Measurements from ENCODE around the gene SLC34A3. TPM values are rescaled to one million over a fixed set of nuclear protein-coding genes. Genes with fewer than 3 reads are reported as not detected.
A peak's percentile ranks its signal among the peaks of the same experiment; 100 is the strongest.
"Not testable (repeated sequence)": the region's sequence is repeated elsewhere in the genome, so short reads cannot be mapped to it uniquely, and the experiment has no call there.

SLC34A3 gene
- total and polyA plus RNA-seq, 3 experiments from 2014 or later: not detected

DNA sequence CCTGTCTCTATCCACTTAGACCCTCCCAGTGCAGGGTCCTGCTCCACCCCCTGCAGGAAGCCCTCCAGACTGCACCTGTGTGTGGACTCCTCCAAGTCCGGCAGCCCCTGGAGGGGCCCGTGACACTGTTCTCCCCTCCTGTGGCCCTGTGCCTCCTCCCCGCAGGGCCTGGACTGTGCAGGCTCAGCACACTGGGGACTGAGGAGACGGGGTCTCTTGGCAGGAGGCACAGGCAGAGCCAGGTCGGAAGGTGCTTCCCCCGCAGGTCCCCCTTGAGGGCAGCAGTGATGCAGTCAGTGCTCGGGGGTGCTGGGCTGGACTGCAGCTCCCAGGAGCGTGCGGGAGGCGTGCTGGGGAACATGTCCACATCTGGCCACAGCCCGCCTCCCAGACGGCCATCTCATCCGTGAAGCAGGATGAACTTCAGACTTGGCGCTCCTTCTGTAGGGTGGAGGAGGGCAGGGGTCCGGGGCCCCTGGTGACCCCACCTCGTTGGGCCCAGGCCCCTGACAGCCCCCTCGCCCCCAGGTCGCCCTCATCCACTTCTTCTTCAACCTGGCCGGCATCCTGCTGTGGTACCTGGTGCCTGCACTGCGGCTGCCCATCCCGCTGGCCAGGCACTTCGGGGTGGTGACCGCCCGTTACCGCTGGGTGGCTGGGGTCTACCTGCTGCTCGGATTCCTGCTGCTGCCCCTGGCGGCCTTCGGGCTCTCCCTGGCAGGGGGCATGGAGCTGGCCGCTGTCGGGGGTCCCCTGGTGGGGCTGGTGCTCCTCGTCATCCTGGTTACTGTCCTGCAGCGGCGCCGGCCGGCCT is 4.9 kb downstream of the SLC34A3 start:
- Mint-ChIP-seq H3K4me1 (peaks cover 1 to 27% (median 6%) of the 10 kb centered on the region in 3 donors), H3K27me3 (peaks cover 0 to 11% of the 10 kb centered on the region in 2 donors), H3K36me3 (no peaks in the 10 kb centered on the region), H3K4me3 (no peak overlapping the region), H3K27ac (no peak overlapping the region), H3K9me3 (no peaks in the 10 kb centered on the region)
- Histone ChIP-seq H3K27ac (ENCODE audit: low read depth, low read length) (peak overlapping the region; percentile 27), H3K36me3 (ENCODE audit: insufficient read depth, low read length) (no peaks in the 10 kb centered on the region), H3K27me3 (ENCODE audit: insufficient read depth, low read length, poor library complexity, severe bottlenecking) (no peaks in the 10 kb centered on the region), H3K4me3 (ENCODE audit: low read length) (no peak overlapping the region), H3K4me1 (ENCODE audit: insufficient read depth, low read length) (peaks cover 12% of the 10 kb centered on the region), H3K9me3 (ENCODE audit: low read length) (no peaks in the 10 kb centered on the region)
- CTCF ChIA-PET: interaction anchor here (1.0 to 2.4 kb wide), 11 partner anchors 11 to 189 kb away, joined by 3 to 18 read pairs (median 6); partner anchors contain the start of genes CYSRT1, MAN1B1, NPDC1 and RNF208
- POLR2A ChIA-PET: interaction anchor here (0.6 to 1.0 kb wide), 2 partner anchors 19 to 140 kb away, joined by 3 to 4 read pairs; no protein-coding TSS in a partner anchor
- DNase-seq: no peak

DNA sequence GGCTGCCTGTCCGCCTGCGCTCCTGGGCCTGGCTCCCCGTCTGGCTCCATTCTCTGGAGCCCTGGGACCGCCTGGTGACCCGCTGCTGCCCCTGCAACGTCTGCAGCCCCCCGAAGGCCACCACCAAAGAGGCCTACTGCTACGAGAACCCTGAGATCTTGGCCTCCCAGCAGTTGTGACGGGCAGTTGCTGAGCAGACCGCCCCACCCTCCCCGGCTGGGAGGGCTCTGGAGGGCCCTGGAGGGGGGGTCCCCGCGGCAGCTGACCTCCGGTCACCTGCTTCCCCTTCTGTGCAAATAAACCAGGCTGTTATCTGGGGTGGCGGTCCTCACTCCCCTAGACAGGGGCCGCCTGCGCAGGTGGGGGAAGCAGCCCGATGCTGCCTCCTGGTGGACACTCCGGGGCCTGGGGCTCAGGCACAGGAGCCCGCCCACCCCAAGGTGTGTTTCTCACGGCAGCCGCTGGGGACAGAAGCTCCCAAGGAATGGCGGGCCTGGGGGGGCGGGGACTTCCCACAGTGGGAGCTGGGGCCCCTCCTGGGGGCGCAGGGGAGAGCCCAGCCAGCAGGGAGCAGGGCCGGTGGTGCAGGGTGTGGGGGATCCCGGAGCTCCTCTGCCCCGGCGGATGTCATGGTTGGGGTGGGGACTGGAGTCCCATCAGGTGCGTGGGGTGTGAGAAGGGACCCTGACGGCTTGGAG is 5.7 kb downstream of the SLC34A3 start:
- peaks cover 12% of the 10 kb centered on the region for H3K4me1 ChIP-seq (ENCODE audit: insufficient read depth, low read length)
- ChIA-PET CTCF (interaction anchor here (0.6 to 2.4 kb wide), 36 partner anchors 9 to 822 kb away, joined by 3 to 18 read pairs (median 4); partner anchors contain the start of genes CYSRT1, DPP7, MAN1B1 and NELFB), POLR2A (interaction anchor here (0.6 to 1.0 kb wide), 3 partner anchors 18 to 141 kb away, joined by 3 to 4 read pairs (median 3); no protein-coding TSS in a partner anchor)
- peak; percentile 83 to 93 (median 87) for DNase-seq
- H3K36me3 Mint-ChIP-seq: peaks cover 0 to 3% (median 0%) of the 10 kb centered on the region in 3 donors
- H3K27me3 ChIP-seq (ENCODE audit: insufficient read depth, low read length, poor library complexity, severe bottlenecking): no peaks in the 10 kb centered on the region
- no peaks in the 10 kb centered on the region for H3K9me3 Mint-ChIP-seq
- H3K27ac Mint-ChIP-seq: peak overlapping the region in 1 of 8 donors; percentile 62
- H3K27me3 Mint-ChIP-seq: peaks cover 4 to 11% of the 10 kb centered on the region in 2 donors
- peak overlapping the region in 2 of 7 donors; percentile 37 to 40 for H3K4me3 Mint-ChIP-seq
- H3K4me3 ChIP-seq (ENCODE audit: low read length): no peak overlapping the region
- peak overlapping the region; percentile 27 for H3K27ac ChIP-seq (ENCODE audit: low read depth, low read length)
- peaks cover 5 to 31% (median 6%) of the 10 kb centered on the region in 3 donors for H3K4me1 Mint-ChIP-seq
- H3K36me3 ChIP-seq (ENCODE audit: insufficient read depth, low read length): no peaks in the 10 kb centered on the region
- no peaks in the 10 kb centered on the region for H3K9me3 ChIP-seq (ENCODE audit: low read length)

DNA sequence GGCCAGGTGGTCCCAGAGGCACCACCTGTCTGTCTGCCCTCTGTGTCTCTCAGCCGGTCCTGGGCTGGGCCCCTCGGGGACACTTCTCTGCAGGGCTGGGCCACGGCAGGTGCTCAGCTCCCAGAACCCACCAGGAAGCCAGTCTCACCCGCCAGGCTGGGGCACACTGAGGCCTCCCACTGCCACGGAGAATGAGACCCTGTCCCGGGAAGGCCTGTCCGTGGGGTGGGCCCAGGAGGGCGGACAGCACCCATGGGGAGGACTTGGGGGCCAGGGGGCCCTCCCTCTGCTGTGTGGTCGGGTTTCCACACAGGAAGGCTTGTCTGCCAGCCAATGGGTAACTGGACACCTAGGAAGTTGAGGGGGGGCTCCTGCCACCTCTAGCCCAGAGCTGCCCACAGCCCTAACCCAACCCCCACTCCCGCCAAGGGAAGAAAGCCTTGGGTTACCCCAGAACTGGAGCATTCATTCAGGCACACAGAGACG is 6.3 kb downstream of the SLC34A3 start:
- peak overlapping the region; percentile 27 for H3K27ac ChIP-seq (ENCODE audit: low read depth, low read length)

DNA sequence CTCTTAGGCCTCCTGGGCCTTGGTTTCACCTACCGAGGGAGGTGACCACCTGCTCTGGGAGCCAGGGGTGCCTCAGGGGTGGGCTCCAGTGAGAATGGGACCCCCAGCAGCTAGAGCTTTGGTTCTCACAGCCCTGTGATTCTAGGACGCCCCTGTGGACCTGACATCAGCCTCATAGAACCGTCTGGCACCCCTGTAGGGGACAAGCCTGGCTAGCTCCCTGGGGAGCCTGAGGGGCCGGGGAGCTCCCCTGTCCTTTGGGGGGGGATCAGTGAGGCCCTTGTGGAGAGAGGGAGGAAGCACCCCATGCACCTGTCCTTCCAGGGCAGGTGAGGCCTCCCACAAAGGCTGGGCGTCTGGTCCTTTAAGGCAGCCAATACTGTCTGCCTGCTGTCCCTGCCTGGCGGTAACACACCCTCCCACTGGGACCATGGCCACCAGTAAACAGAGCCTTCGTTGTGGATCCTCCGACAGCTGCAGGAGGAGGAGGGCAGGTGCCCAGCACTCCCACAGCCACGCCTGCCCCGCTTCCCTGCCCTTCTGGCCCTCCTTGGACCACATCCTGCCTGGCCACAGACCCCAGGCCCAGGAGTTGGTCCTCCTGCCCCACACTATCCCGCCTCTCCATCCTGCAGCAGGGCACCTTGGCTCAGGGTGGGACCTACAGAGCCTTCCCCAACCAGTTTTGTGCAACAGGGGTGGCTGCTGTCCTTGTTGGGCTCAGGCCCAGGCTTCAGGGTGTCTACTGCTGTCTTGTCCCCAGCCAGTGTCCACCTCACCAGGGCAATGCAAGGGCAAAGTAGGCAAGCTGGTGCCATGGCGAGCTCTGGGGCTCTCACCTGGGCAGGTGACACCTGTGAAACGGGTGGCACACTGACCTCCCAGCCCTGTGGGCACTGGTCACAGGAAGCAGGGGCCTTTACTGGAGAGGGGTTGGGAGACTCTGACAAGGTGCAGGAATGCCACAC is 7.3 kb downstream of the SLC34A3 start:
- Mint-ChIP-seq H3K4me3 (peak overlapping the region in 2 of 7 donors; percentile 15 to 59), H3K27ac (peak overlapping the region in 2 of 8 donors; percentile 50 to 75), H3K27me3 (peaks cover 4 to 8% of the 10 kb centered on the region in 2 donors), H3K9me3 (no peaks in the 10 kb centered on the region), H3K36me3 (peaks cover 0 to 14% (median 3%) of the 10 kb centered on the region in 3 donors), H3K4me1 (peaks cover 15 to 41% (median 15%) of the 10 kb centered on the region in 3 donors)
- no peak for DNase-seq
- Histone ChIP-seq H3K27me3 (ENCODE audit: insufficient read depth, low read length, poor library complexity, severe bottlenecking) (no peaks in the 10 kb centered on the region), H3K4me3 (ENCODE audit: low read length) (no peak overlapping the region), H3K27ac (ENCODE audit: low read depth, low read length) (no peak overlapping the region), H3K9me3 (ENCODE audit: low read length) (no peaks in the 10 kb centered on the region), H3K4me1 (ENCODE audit: insufficient read depth, low read length) (peaks cover 22% of the 10 kb centered on the region), H3K36me3 (ENCODE audit: insufficient read depth, low read length) (peaks cover 10% of the 10 kb centered on the region)
- CTCF ChIA-PET: interaction anchor here (0.8 to 2.4 kb wide), 8 partner anchors 9 to 191 kb away, joined by 3 to 18 read pairs (median 6); partner anchors contain the start of genes CYSRT1, MAN1B1, NELFB and NPDC1
- POLR2A ChIA-PET: interaction anchor here (0.6 kb wide), 1 partner anchor 110 kb away, joined by 3 read pairs; no protein-coding TSS in a partner anchor

More for the DNA sequence above, 6.3 kb downstream of the SLC34A3 start:
- CTCF ChIA-PET: interaction anchor here (0.6 to 2.4 kb wide), 36 partner anchors 10 to 823 kb away, joined by 3 to 18 read pairs (median 4); partner anchors contain the start of genes CYSRT1, DPP7, MAN1B1 and NELFB
- H3K27ac Mint-ChIP-seq: peak overlapping the region in 1 of 8 donors; percentile 62
- H3K36me3 Mint-ChIP-seq: peaks cover 0 to 3% (median 0%) of the 10 kb centered on the region in 3 donors
- no peak for DNase-seq
- Histone ChIP-seq H3K27me3 (ENCODE audit: insufficient read depth, low read length, poor library complexity, severe bottlenecking) (no peaks in the 10 kb centered on the region), H3K4me1 (ENCODE audit: insufficient read depth, low read length) (peaks cover 13% of the 10 kb centered on the region), H3K9me3 (ENCODE audit: low read length) (no peaks in the 10 kb centered on the region), H3K4me3 (ENCODE audit: low read length) (no peak overlapping the region), H3K36me3 (ENCODE audit: insufficient read depth, low read length) (peaks cover under 1% of the 10 kb centered on the region)
- H3K4me1 Mint-ChIP-seq: peaks cover 5 to 31% (median 6%) of the 10 kb centered on the region in 3 donors
- POLR2A ChIA-PET: interaction anchor here (0.8 to 1.0 kb wide), 2 partner anchors 17 to 112 kb away, joined by 3 to 4 read pairs; no protein-coding TSS in a partner anchor
- H3K9me3 Mint-ChIP-seq: no peaks in the 10 kb centered on the region
- H3K4me3 Mint-ChIP-seq: peak overlapping the region in 1 of 7 donors; percentile 32
- peaks cover 4 to 8% of the 10 kb centered on the region in 2 donors for H3K27me3 Mint-ChIP-seq

DNA sequence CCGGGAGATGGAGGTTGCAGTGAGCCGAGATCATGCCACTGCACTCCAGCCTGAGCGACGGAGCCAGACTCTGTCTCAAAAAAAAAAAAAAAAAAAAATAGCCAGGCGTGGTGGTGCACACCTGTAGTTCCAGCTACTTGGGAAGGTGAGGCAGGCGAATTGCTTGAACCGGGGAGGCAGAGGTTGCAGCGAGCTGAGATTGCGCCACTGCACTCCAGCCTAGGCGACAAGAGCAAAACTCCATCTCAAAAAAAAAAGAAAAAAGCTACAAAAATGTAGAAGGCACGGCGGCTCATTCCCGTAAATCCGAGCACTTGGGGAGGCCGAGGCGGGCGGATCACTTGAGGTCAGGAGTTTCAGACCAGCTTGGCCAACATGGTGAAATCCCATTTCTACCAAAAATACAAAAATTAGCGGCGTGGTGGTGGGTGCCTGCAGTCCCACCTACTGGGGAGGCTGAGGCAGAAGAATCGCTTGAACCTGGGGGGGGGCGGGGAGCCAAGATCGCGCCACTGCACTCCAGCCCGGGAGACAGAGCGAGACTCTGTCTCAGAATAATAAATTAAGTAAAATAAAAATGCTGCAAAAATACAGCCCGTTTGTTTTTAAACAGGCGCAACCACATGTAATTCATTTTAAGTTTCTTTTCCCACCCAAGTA is 9.0 kb downstream of the SLC34A3 start:
- CTCF ChIA-PET: interaction anchor here (0.8 to 4.4 kb wide), 8 partner anchors 9 to 211 kb away, joined by 3 to 43 read pairs (median 6); partner anchors contain the start of genes NELFB, RNF224, SLC34A3 and UAP1L1
- H3K9me3 Mint-ChIP-seq: not testable (repeated sequence)

DNA sequence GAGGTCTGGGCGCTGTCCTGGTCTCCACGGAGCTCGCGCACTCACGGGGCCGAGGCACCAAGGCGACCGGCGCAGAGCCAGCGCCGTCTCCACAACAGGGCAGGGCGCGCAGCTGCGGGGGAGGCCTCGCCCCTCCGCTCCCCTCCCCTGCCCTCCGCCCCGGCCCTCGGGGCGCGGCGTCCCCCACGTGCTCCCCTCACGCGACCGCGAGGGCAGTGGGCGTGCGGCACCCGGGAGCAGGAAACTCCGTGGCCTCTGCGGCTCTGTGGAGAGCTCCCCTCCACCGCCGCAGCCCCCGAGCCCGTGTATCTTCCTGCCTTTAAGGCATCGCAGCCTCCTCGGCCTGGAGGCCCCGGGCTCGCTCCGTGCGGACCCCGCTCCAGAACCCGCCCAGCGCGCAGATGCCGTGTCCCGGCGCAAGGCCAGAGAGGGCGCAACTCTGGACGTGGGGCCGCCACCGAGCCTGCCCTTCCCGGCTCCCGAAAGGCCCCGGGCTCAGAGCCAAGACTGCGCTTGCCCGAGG is 9.7 kb downstream of the SLC34A3 start:
- H3K4me1 ChIP-seq (ENCODE audit: insufficient read depth, low read length): peaks cover 22% of the 10 kb centered on the region
- peaks cover 0 to 22% (median 5%) of the 10 kb centered on the region in 3 donors for H3K36me3 Mint-ChIP-seq
- peaks cover 15 to 52% (median 17%) of the 10 kb centered on the region in 3 donors for H3K4me1 Mint-ChIP-seq
- peaks cover 10% of the 10 kb centered on the region for H3K36me3 ChIP-seq (ENCODE audit: insufficient read depth, low read length)
- no peaks in the 10 kb centered on the region for H3K27me3 ChIP-seq (ENCODE audit: insufficient read depth, low read length, poor library complexity, severe bottlenecking)
- H3K9me3 ChIP-seq (ENCODE audit: low read length): no peaks in the 10 kb centered on the region
- H3K9me3 Mint-ChIP-seq: no peaks in the 10 kb centered on the region
- POLR2A ChIA-PET: interaction anchor here (0.5 to 3.4 kb wide), 20 partner anchors 15 to 440 kb away, joined by 3 to 83 read pairs (median 4); partner anchors contain the start of genes ANAPC2, MAN1B1, MRPL41 and NELFB
- peak; percentile 60 to 84 (median 80) for DNase-seq
- peaks cover 0 to 4% of the 10 kb centered on the region in 2 donors for H3K27me3 Mint-ChIP-seq
- H3K4me3 ChIP-seq (ENCODE audit: low read length): peak overlapping the region; percentile 60
- H3K27ac ChIP-seq (ENCODE audit: low read depth, low read length): peak overlapping the region; percentile 79
- H3K4me3 Mint-ChIP-seq: peak overlapping the region in 6 of 7 donors; percentile 62 to 88 (median 78)
- H3K27ac Mint-ChIP-seq: peak overlapping the region in 2 of 8 donors; percentile 63 to 78
- CTCF ChIA-PET: interaction anchor here (1.0 to 4.4 kb wide), 12 partner anchors 13 to 450 kb away, joined by 3 to 43 read pairs (median 4); partner anchors contain the start of genes ANAPC2, NELFB, RNF224 and SSNA1

More for the DNA sequence above, 9.0 kb downstream of the SLC34A3 start:
- not testable (repeated sequence) for DNase-seq; H3K9me3 ChIP-seq (ENCODE audit: low read length); H3K27me3 Mint-ChIP-seq; H3K27me3 ChIP-seq (ENCODE audit: insufficient read depth, low read length, poor library complexity, severe bottlenecking)
- peaks cover 22% of the 10 kb centered on the region for H3K4me1 ChIP-seq (ENCODE audit: insufficient read depth, low read length)
- POLR2A ChIA-PET: interaction anchor here (0.7 to 3.4 kb wide), 11 partner anchors 16 to 312 kb away, joined by 3 to 83 read pairs (median 6); partner anchors contain the start of genes ANAPC2, MAN1B1, MRPL41 and NELFB
- H3K4me3 ChIP-seq (ENCODE audit: low read length): peak overlapping the region; percentile 60
- peak overlapping the region; percentile 79 for H3K27ac ChIP-seq (ENCODE audit: low read depth, low read length)
- Mint-ChIP-seq H3K27ac (peak overlapping the region in 6 of 8 donors; percentile 33 to 68 (median 56)), H3K4me3 (peak overlapping the region; percentile 28 to 88 (median 77)), H3K36me3 (peaks cover 0 to 22% (median 5%) of the 10 kb centered on the region in 3 donors), H3K4me1 (peaks cover 15 to 52% (median 17%) of the 10 kb centered on the region in 3 donors)
- peaks cover 10% of the 10 kb centered on the region for H3K36me3 ChIP-seq (ENCODE audit: insufficient read depth, low read length)
